HepG2 (cell line): Measurements from ENCODE around the gene ALK. TPM values are rescaled to one million over a fixed set of nuclear protein-coding genes. Genes with fewer than 3 reads are reported as not detected.

Source experiments
- ATF7 ChIP-seq, 2 experiments: fragments of 450-650 bp in 1 of 2; sonication (generic) in 1 of 2; formaldehyde crosslinking in 1 of 2; IDR thresholded peaks; 2 replicates each; pipeline versions ENCODE4 v1.4.0 to v1.6.1; 2016 to 2020; ENCODE audit warnings: antibody characterized with exemption in 1 of 2, mild to moderate bottlenecking in 1 of 2, missing genetic modification reagents in 1 of 2
- ATM ChIP-seq: fragments of 450-650 bp; IDR thresholded peaks from 2 replicates; pipeline ENCODE4 v1.7.1; 2017; ENCODE audit warnings: mild to moderate bottlenecking, borderline replicate concordance
- CAMTA2 ChIP-seq: sonication (generic); formaldehyde crosslinking; IDR thresholded peaks from 2 replicates; pipeline ENCODE4 v1.4.0; 2020; ENCODE audit warnings: mild to moderate bottlenecking, missing genetic modification reagents, borderline replicate concordance
- CREB1 ChIP-seq, 2 experiments: fragments of 450-650 bp in 1 of 2; IDR thresholded peaks; 2 replicates each; pipeline ENCODE4 v1.6.1; 2016 to 2017; ENCODE audit warnings: control low read depth in 1 of 2, mild to moderate bottlenecking in 1 of 2, missing compliant biosample characterization in 1 of 2, missing genetic modification characterization in 1 of 2
- CSRNP2 ChIP-seq: sonication (generic); formaldehyde crosslinking; conservative IDR thresholded peaks from 2 replicates; pipeline ENCODE4 v1.8.0; 2022; ENCODE audit warnings: low read depth, missing genetic modification reagents
- FOXA1 ChIP-seq, 2 experiments: fragments of 450-650 bp in 1 of 2; sonication (generic) in 1 of 2; formaldehyde crosslinking in 1 of 2; IDR thresholded peaks; 2 replicates each; pipeline versions ENCODE4 v1.4.0 to v1.6.1; 2016 to 2020; ENCODE audit warnings: missing genetic modification reagents in 1 of 2
- FOXK2 ChIP-seq: fragments of 450-650 bp; IDR thresholded peaks from 2 replicates; pipeline ENCODE4 v1.6.1; 2016
- LCORL ChIP-seq, 2 experiments: fragments of 450-650 bp in 1 of 2; sonication (generic) in 1 of 2; formaldehyde crosslinking in 1 of 2; IDR thresholded peaks; 2 replicates each; pipeline versions ENCODE4 v1.5.0 to v1.6.1; 2017 to 2020; ENCODE audit warnings: antibody characterized with exemption in 1 of 2, missing genetic modification reagents in 1 of 2
- MNT ChIP-seq: fragments of 450-650 bp; IDR thresholded peaks from 2 replicates; pipeline ENCODE4 v1.6.1; 2016
- NFRKB ChIP-seq: fragments of 450-650 bp; IDR thresholded peaks from 2 replicates; pipeline ENCODE4 v1.6.1; 2017
- NONO ChIP-seq, 2 experiments: fragments of 450-650 bp in 1 of 2; sonication (generic) in 1 of 2; formaldehyde crosslinking in 1 of 2; IDR thresholded peaks in 1 of 2; conservative IDR thresholded peaks in 1 of 2; 2 replicates each; pipeline versions ENCODE4 v1.6.1 to v1.8.0; 2017 to 2022; ENCODE audit warnings: mild to moderate bottlenecking in 1 of 2, missing genetic modification reagents in 1 of 2, moderate library complexity in 1 of 2
- PHB2 ChIP-seq: fragments of 450-650 bp; IDR thresholded peaks from 2 replicates; pipeline ENCODE4 v1.6.1; 2018; ENCODE audit not compliant: partially characterized antibody
- RAD51 ChIP-seq: fragments of 450-650 bp; IDR thresholded peaks from 2 replicates; pipeline ENCODE4 v1.6.1; 2016; ENCODE audit warnings: borderline replicate concordance
- SOX6 ChIP-seq, 2 experiments: fragments of 450-650 bp in 1 of 2; sonication (generic) in 1 of 2; formaldehyde crosslinking in 1 of 2; IDR thresholded peaks; 2 replicates each; pipeline versions ENCODE4 v1.4.0 to v1.6.1; 2017 to 2020; ENCODE audit warnings: antibody characterized with exemption in 1 of 2, mild to moderate bottlenecking in 1 of 2, missing genetic modification reagents in 1 of 2
- TBL1XR1 ChIP-seq: fragments of 150-350 bp; IDR thresholded peaks from 2 replicates; pipeline ENCODE4 v1.6.1; 2014; ENCODE audit warnings: borderline replicate concordance, low read length; ENCODE audit not compliant: partially characterized antibody
- TRIM22 ChIP-seq: fragments of 450-650 bp; IDR thresholded peaks from 2 replicates; pipeline ENCODE4 v1.6.1; 2017
- ZNF260 ChIP-seq: sonication (generic); formaldehyde crosslinking; IDR thresholded peaks from 2 replicates; pipeline ENCODE4 v1.4.0; 2020; ENCODE audit warnings: missing genetic modification reagents, low read depth, mild to moderate bottlenecking, borderline replicate concordance
- ZNF282 ChIP-seq: fragments of 450-650 bp; IDR thresholded peaks from 2 replicates; pipeline ENCODE4 v1.6.1; 2018; ENCODE audit not compliant: partially characterized antibody
- ZNF567 ChIP-seq: sonication (generic); formaldehyde crosslinking; IDR thresholded peaks from 2 replicates; pipeline ENCODE4 v1.8.1; 2023; ENCODE audit warnings: mild to moderate bottlenecking, missing genetic modification reagents, borderline replicate concordance
- polyA plus RNA-seq, 8 experiments: library from polyadenylated mRNA; depleted of rRNA in 3 of 8; stranded (reverse) in 7 of 8; unstranded in 1 of 8; fragments of >200 nt; fragmentation: Illumina TruSeq in 4 of 8; extraction: Trizol in 4 of 8; gene quantifications; 2 replicates each; pipeline versions ENCODE4 v1.2.1 to v1.2.3, GENCODE V29; 2011 to 2016; ENCODE audit warnings: low read depth in 4 of 8, missing spikeins in 1 of 8, mixed read lengths in 1 of 8; ENCODE audit not compliant: insufficient read depth in 1 of 8
- total RNA-seq, 5 experiments: library from RNA; depleted of rRNA; stranded (reverse); fragments of >200 nt; fragmentation: Illumina TruSeq; extraction: Trizol; gene quantifications; 2 replicates each; pipeline ENCODE4 v1.2.3, GENCODE V29; 2016; ENCODE audit warnings: low read depth in 1 of 5

The ALK gene
- total and polyA plus RNA-seq, 2 of the 13 experiments (the other 11 are each of a cell fraction or from before 2014, with no cell fraction given), result not detected

- TF ChIP-seq SOX6 (IDR thresholded peaks at IDR 0.05) (peak; percentile 83; the same call in 1 of the 2 replicates), SOX6 (CRISPR knock-in tag; IDR thresholded peaks at IDR 0.05) (no peak), FOXA1 (IDR thresholded peaks at IDR 0.05) (peak; percentile 40; the same call in 1 of the 2 replicates), FOXA1 (CRISPR knock-in tag; IDR thresholded peaks at IDR 0.05) (no peak), ZNF260 (CRISPR knock-in tag) (no peak), ATF7 (IDR thresholded peaks at IDR 0.05) (peak; percentile 57), ATF7 (CRISPR knock-in tag; IDR thresholded peaks at IDR 0.05) (no peak), FOXK2 (peak; percentile 36; the same call in 1 of the 2 replicates), NONO (IDR thresholded peaks at IDR 0.05) (0 out of 2 replicates have a peak, but pooled peaks have one; percentile 5), NONO (CRISPR knock-in tag; conservative IDR thresholded peaks at IDR 0.05) (no peak), TRIM22 (peak; percentile 77; the same call in 1 of the 2 replicates), TBL1XR1 (no peak), ZNF567 (CRISPR knock-in tag) (no peak), PHB2 (peak; percentile 18), ATM (peak; percentile 15; the same call in 1 of the 2 replicates), MNT (0 out of 2 replicates have a peak, but pooled peaks have one; percentile 12), ZNF282 (peak; percentile 86), CSRNP2 (no peak), CREB1 (IDR thresholded peaks at IDR 0.05) (peak; percentile 93), CREB1 (CRISPR knock-in tag; IDR thresholded peaks at IDR 0.05) (no peak), CAMTA2 (CRISPR knock-in tag) (no peak), NFRKB (peak; percentile 49; the same call in 1 of the 2 replicates), RAD51 (0 out of 2 replicates have a peak, but pooled peaks have one; percentile 21), LCORL (IDR thresholded peaks at IDR 0.05) (peak; percentile 19; the same call in 1 of the 2 replicates), LCORL (CRISPR knock-in tag; IDR thresholded peaks at IDR 0.05) (no peak)
These were observed 45.0 kb downstream of the ALK start (continued) for GRCh38 chr2:29876374-29876773.
